GM10248 (cell line): ENCODE results near the gene OR5B17.

ENCODE experiments used
- CTCF ChIA-PET: fragments of 300-600 bp; sonication (Branson Sonifier 250); formaldehyde crosslinking; extraction: SDS; loops from one replicate; lab custom pipeline; 2021; ENCODE audit warnings: antibody characterized with exemption; lab: Yijun Ruan, JAX
- POLR2A ChIA-PET: fragments of 350-650 bp; sonication (Branson Sonifier 250); formaldehyde crosslinking; extraction: SDS; loops from one replicate; lab custom pipeline; 2020; ENCODE audit warnings: antibody characterized with exemption; lab: Yijun Ruan, JAX
- DNase-seq: peaks from one replicate; pipeline ENCODE4 v3.0.0; 2012; ENCODE audit errors: extremely low spot score
- CTCF ChIP-seq: IDR thresholded peaks from 2 replicates; pipeline ENCODE4 v1.5.1; 2012; ENCODE audit warnings: mild to moderate bottlenecking, low read depth; ENCODE audit errors: extremely low read depth, missing control alignments, control extremely low read depth

OR5B17 gene

GRCh38 chr11:58390551-58391063 is 31.7 kb upstream of the OR5B17 start:
- POLR2A ChIA-PET: no interaction called here

GRCh38 chr11:58354727-58355126 is 4.1 kb downstream of the OR5B17 start:
- TF ChIP-seq CTCF: no peak
- no peak for DNase-seq
- ChIA-PET CTCF (no interaction called here), POLR2A (no interaction called here)

More at GRCh38 chr11:58390551-58391063, 31.7 kb upstream of the OR5B17 start:
- no peak for DNase-seq
- CTCF ChIA-PET: no interaction called here
- TF ChIP-seq CTCF: no peak

GRCh38 chr11:58345204-58345603 is 13.7 kb downstream of the OR5B17 start:
- DNase-seq: no peak
- POLR2A ChIA-PET: no interaction called here
- CTCF ChIA-PET: no interaction called here
- TF ChIP-seq CTCF: no peak

GRCh38 chr11:58334708-58335107 is 24.2 kb downstream of the OR5B17 start:
- CTCF ChIA-PET: no interaction called here
- no peak for DNase-seq
- POLR2A ChIA-PET: no interaction called here
- no peak for TF ChIP-seq CTCF

GRCh38 chr11:58330861-58331260 is 28.0 kb downstream of the OR5B17 start:
- ChIA-PET CTCF (no interaction called here), POLR2A (no interaction called here)
- no peak for TF ChIP-seq CTCF
- DNase-seq: no peak

- CTCF ChIA-PET: interaction anchor here (1.8 kb wide), 1 partner anchor 11 kb away, joined by 6 read pairs; no protein-coding TSS in a partner anchor
- no peak for TF ChIP-seq CTCF
- POLR2A ChIA-PET: no interaction called here
- no peak for DNase-seq
Observed at GRCh38 chr11:58318532-58318931, 40.3 kb downstream of the OR5B17 start.
